GM12873 (cell line): ENCODE data around the gene SIGMAR1.
A peak's percentile ranks its signal among the peaks of the same experiment; 100 is the strongest.

ENCODE experiments used
- CTCF ChIP-seq: IDR thresholded peaks from 2 replicates; pipeline ENCODE4 v1.5.1; 2012; ENCODE audit warnings: low read depth, mild to moderate bottlenecking, moderate library complexity, low read length, control low read depth; ENCODE audit not compliant: insufficient read depth; ENCODE audit errors: missing control alignments

The SIGMAR1 gene

GRCh38 chr9:34606905-34607304 is 30.7 kb downstream of the SIGMAR1 start:
- no peak for TF ChIP-seq CTCF

- TF ChIP-seq CTCF: no peak
Measured at GRCh38 chr9:34606190-34606589, 31.4 kb downstream of the SIGMAR1 start.

GRCh38 chr9:34603610-34604231 is 33.9 kb downstream of the SIGMAR1 start:
- TF ChIP-seq CTCF: peak; percentile 89

- TF ChIP-seq CTCF: no peak
Measured at GRCh38 chr9:34601937-34602573, 35.5 kb downstream of the SIGMAR1 start.

- TF ChIP-seq CTCF: no peak
Measured at GRCh38 chr9:34600908-34601307, 36.7 kb downstream of the SIGMAR1 start.

GRCh38 chr9:34599546-34599945 is 38.0 kb downstream of the SIGMAR1 start:
- no peak for TF ChIP-seq CTCF

- no peak for TF ChIP-seq CTCF
Measured at GRCh38 chr9:34594177-34594576, 43.4 kb downstream of the SIGMAR1 start.
